Calu3 (cell line): ENCODE results near the gene SETD2. TPM values are rescaled to one million over a fixed set of nuclear protein-coding genes. Genes with fewer than 3 reads are reported as not detected.
"Not testable (repeated sequence)": the region's sequence is repeated elsewhere in the genome, so short reads cannot be mapped to it uniquely, and the experiment has no call there.

Source experiments
- BruUV-seq: library from RNA; stranded (reverse); fragments of 400-500 nt; replicated peaks from 2 replicates; lab custom pipeline; 2021; lab: Mats Ljungman, UMichigan
- CTCF ChIA-PET: fragments of 300-600 bp; sonication (Branson Sonifier 250); formaldehyde crosslinking; loops from one replicate; lab custom pipeline; 2022; ENCODE audit warnings: antibody characterized with exemption; lab: Charles Lee
- DNase-seq: peaks from one replicate; pipeline ENCODE4 v3.0.0; 2022
- H3K27ac Mint-ChIP-seq: one replicate; pipeline ENCODE4 v1.8.0; 2022; ENCODE audit warnings: mixed read lengths; ENCODE audit not compliant: unreplicated experiment
- H3K27me3 Mint-ChIP-seq: one replicate; pipeline ENCODE4 v1.8.0; 2022; ENCODE audit warnings: mixed read lengths; ENCODE audit not compliant: unreplicated experiment
- H3K36me3 Mint-ChIP-seq: one replicate; pipeline ENCODE4 v1.8.0; 2022; ENCODE audit warnings: mild to moderate bottlenecking, moderate library complexity, mixed read lengths; ENCODE audit not compliant: insufficient read depth, unreplicated experiment
- H3K4me1 Mint-ChIP-seq: one replicate; pipeline ENCODE4 v1.8.0; 2022; ENCODE audit warnings: mild to moderate bottlenecking, low read depth, mixed read lengths; ENCODE audit not compliant: unreplicated experiment
- H3K4me3 Mint-ChIP-seq: one replicate; pipeline ENCODE4 v1.8.0; 2022; ENCODE audit warnings: mild to moderate bottlenecking, low read depth, moderate library complexity, mixed read lengths; ENCODE audit not compliant: unreplicated experiment
- H3K9me3 Mint-ChIP-seq: one replicate; pipeline ENCODE4 v1.8.0; 2022; ENCODE audit warnings: low read depth, mixed read lengths; ENCODE audit not compliant: unreplicated experiment
- CTCF ChIP-seq: fragments of 200-600 bp; IDR thresholded peaks from one replicate; pipeline ENCODE4 v1.8.0; 2022; ENCODE audit warnings: antibody characterized with exemption; ENCODE audit not compliant: unreplicated experiment
- intact Hi-C: fragments of 100-400 bp; cut with micrococcal nuclease; formaldehyde crosslinking; loops from one replicate; pipeline ENCODE4 v1.10.0; 2022; ENCODE audit not compliant: unreplicated experiment
- total RNA-seq: library from RNA; stranded (reverse); gene quantifications from 2 replicates; pipeline ENCODE4 v1.2.3, GENCODE V29; 2022

SETD2 gene
- total RNA-seq, 1 experiment from 2014 or later, result 39.2 TPM

- Mint-ChIP-seq H3K27me3 (no peaks in the 10 kb centered on the region), H3K4me1 (no peaks in the 10 kb centered on the region), H3K9me3 (no peaks in the 10 kb centered on the region), H3K27ac (no peak overlapping the region), H3K36me3 (peaks cover 13% of the 10 kb centered on the region), H3K4me3 (no peak overlapping the region)
- BruUV-seq, result no TSS peak
- CTCF ChIA-PET, result no interaction called here
- TF ChIP-seq CTCF, result no peak
- intact Hi-C loops, result no loop called here
- DNase-seq, result no peak
Measured at GRCh38 chr3:47073685-47074084, 90.2 kb downstream of the SETD2 start.

DNA sequence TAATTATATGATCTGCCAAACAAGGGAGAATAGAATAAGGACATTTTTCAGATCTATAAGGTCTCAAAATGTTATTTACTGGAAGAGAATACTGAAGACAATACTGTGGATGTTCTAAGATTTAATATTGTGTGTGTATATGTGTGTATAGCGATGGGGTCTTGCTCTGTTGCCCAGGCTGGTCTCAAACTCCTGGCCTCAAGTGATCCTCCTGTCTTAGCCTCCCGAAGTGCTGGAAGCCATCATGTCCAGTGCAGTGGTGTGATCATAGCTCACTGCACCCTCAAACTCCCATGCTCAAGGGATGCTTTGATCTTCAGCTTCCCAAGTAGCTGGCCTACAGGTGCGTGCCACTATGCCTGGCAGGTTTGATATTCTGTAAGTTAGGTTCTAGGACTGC is 93.1 kb downstream of the SETD2 start:
- BruUV-seq, result no TSS peak
- H3K9me3 Mint-ChIP-seq, result no peaks in the 10 kb centered on the region
- no peaks in the 10 kb centered on the region for H3K4me1 Mint-ChIP-seq
- H3K36me3 Mint-ChIP-seq, result peaks cover 15% of the 10 kb centered on the region
- TF ChIP-seq CTCF, result no peak
- H3K27me3 Mint-ChIP-seq, result no peaks in the 10 kb centered on the region
- CTCF ChIA-PET, result interaction anchor here (1.3 kb wide), 1 partner anchor 11 kb away, joined by 3 read pairs; no protein-coding TSS in a partner anchor
- intact Hi-C loops, result no loop called here
- H3K4me3 Mint-ChIP-seq, result no peak overlapping the region
- H3K27ac Mint-ChIP-seq, result no peak overlapping the region
- no peak for DNase-seq

GRCh38 chr3:47066259-47066658 is 97.7 kb downstream of the SETD2 start:
- intact Hi-C loops, H3K4me3 Mint-ChIP-seq, CTCF ChIA-PET, H3K27me3 Mint-ChIP-seq, H3K27ac Mint-ChIP-seq, DNase-seq, H3K9me3 Mint-ChIP-seq, H3K4me1 Mint-ChIP-seq, BruUV-seq: not testable (repeated sequence)
- H3K36me3 Mint-ChIP-seq, result peaks cover 20% of the 10 kb centered on the region

DNA sequence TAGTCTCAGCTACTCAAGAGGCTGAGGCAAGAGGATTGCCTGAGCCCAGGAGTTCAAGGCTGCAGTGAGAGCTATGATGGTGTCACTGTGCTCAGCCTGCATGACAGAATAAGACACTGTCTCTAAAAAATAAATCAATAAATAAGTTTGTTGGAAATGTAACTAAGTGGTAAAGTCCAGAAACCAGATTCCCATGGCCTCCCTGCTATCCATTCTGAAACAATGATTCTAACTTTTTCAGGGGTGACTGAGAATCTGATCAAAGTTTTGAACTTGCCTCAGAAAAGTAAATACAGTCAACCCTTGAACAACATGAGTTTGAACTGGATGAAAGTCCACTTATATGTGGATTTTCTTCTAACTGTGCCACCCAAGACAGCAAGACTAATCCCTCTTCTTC is 98.2 kb downstream of the SETD2 start:
- no peaks in the 10 kb centered on the region for H3K9me3 Mint-ChIP-seq
- H3K4me3 Mint-ChIP-seq, result no peak overlapping the region
- no peak for TF ChIP-seq CTCF
- no peak overlapping the region for H3K27ac Mint-ChIP-seq
- no TSS peak for BruUV-seq
- H3K4me1 Mint-ChIP-seq, result no peaks in the 10 kb centered on the region
- no peak for DNase-seq
- intact Hi-C loops, result no loop called here
- CTCF ChIA-PET, result no interaction called here
- peaks cover 20% of the 10 kb centered on the region for H3K36me3 Mint-ChIP-seq
- no peaks in the 10 kb centered on the region for H3K27me3 Mint-ChIP-seq

DNA sequence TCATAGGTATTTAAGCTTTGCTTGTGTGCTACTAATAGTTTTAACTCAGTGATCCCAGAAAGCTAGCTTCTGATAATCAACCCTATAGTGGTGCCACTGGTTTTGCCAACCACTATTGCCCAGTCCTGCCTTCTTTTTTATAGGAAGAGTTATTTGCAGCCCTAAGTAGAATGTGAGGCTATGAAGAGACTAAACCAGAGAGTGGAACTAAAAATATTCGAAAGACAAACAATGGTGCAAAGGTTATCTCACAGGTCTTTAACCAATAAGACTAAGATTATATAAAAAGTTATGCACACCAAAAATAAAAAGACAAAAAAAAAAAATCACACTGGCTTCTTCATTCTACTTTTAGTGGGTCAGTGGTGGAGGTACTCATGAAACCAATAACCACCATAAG is 98.9 kb downstream of the SETD2 start:
- no peak for TF ChIP-seq CTCF
- H3K9me3 Mint-ChIP-seq, result no peaks in the 10 kb centered on the region
- intact Hi-C loops, result no loop called here
- no TSS peak for BruUV-seq
- no peak overlapping the region for H3K27ac Mint-ChIP-seq
- H3K4me1 Mint-ChIP-seq, result no peaks in the 10 kb centered on the region
- H3K36me3 Mint-ChIP-seq, result peaks cover 20% of the 10 kb centered on the region
- DNase-seq, result no peak
- no peak overlapping the region for H3K4me3 Mint-ChIP-seq
- no peaks in the 10 kb centered on the region for H3K27me3 Mint-ChIP-seq
- CTCF ChIA-PET, result no interaction called here
